Natural killer cell (primary cell): ENCODE data around the gene CNPY3. TPM values are rescaled to one million over a fixed set of nuclear protein-coding genes. Genes with fewer than 3 reads are reported as not detected.

Experiments used
- ATAC-seq, 3 donors: fragments of 150-1000 bp in 2 of 3; fragments of 200-7000 bp in 1 of 3; cut with Tn5 transposase; 1 replicate in 1 of 3; 2 replicates in 2 of 3; pipeline ENCODE4 v1.10.0; 2021; ENCODE audit warnings: mild to moderate bottlenecking in 2 of 3, moderate library complexity in 2 of 3
- DNase-seq, 2 donors: peaks; one replicate each; pipeline versions ENCODE4 v3.0.0 to v3.0.0-alpha.2; 2013 to 2021; ENCODE audit warnings: mixed read lengths in 1 of 2
- H3K27ac ChIP-seq: one replicate; pipeline ENCODE4 v1.5.1; 2013; ENCODE audit warnings: mild to moderate bottlenecking, low read length
- H3K27me3 ChIP-seq: one replicate; pipeline ENCODE4 v1.6.1; 2013; ENCODE audit warnings: low read length; ENCODE audit not compliant: control insufficient read depth, insufficient read depth
- H3K36me3 ChIP-seq: one replicate; pipeline ENCODE4 v1.6.1; 2013; ENCODE audit warnings: low read length; ENCODE audit not compliant: control insufficient read depth, insufficient read depth
- H3K4me1 ChIP-seq: one replicate; pipeline ENCODE4 v1.6.1; 2013; ENCODE audit warnings: low read length; ENCODE audit not compliant: control insufficient read depth, insufficient read depth
- H3K4me3 ChIP-seq: one replicate; pipeline ENCODE4 v1.5.1; 2013; ENCODE audit warnings: low read length
- H3K9me3 ChIP-seq: one replicate; pipeline ENCODE4 v1.6.1; 2013; ENCODE audit warnings: low read length; ENCODE audit not compliant: control insufficient read depth, insufficient read depth
- H3K27ac Mint-ChIP-seq, 2 donors: one replicate each; pipeline ENCODE4 v1.8.0; 2022; ENCODE audit warnings: mild to moderate bottlenecking in 2 of 2, mixed read lengths in 2 of 2, moderate library complexity in 1 of 2
- H3K27me3 Mint-ChIP-seq, 2 donors: one replicate each; pipeline ENCODE4 v1.8.0; 2022; ENCODE audit warnings: low read depth in 2 of 2, mixed read lengths in 2 of 2
- H3K36me3 Mint-ChIP-seq: one replicate; pipeline ENCODE4 v1.8.0; 2022; ENCODE audit warnings: mixed read lengths
- H3K4me1 Mint-ChIP-seq, 2 donors: one replicate each; pipeline ENCODE4 v1.8.0; 2022; ENCODE audit warnings: mixed read lengths in 2 of 2
- H3K4me3 Mint-ChIP-seq: one replicate; pipeline ENCODE4 v1.8.0; 2022; ENCODE audit warnings: mild to moderate bottlenecking, moderate library complexity, mixed read lengths
- H3K9me3 Mint-ChIP-seq, 2 donors: one replicate each; pipeline ENCODE4 v1.8.0; 2022; ENCODE audit warnings: mixed read lengths in 2 of 2
- WGBS: methylation state at CpG from one replicate; pipeline ENCODE4 v1.1.7; 2013; ENCODE audit warnings: missing lambda C conversion rate; ENCODE audit not compliant: insufficient coverage; 5-methylcytosine and 5-hydroxymethylcytosine counted together
- intact Hi-C: fragments of 100-400 bp; cut with micrococcal nuclease; formaldehyde crosslinking; loops from one replicate; pipeline ENCODE4 v1.14.2; 2022
- total RNA-seq, 4 donors: library from RNA; stranded (reverse); fragments of 120-200 nt in 1 of 4; gene quantifications; one replicate each; pipeline versions ENCODE4 v1.2.3 to v1.2.4, GENCODE V29; 2013 to 2022
- TF ChIP-seq, protein P1 (sequence below): fragments of 200-600 bp; IDR thresholded peaks from one replicate; pipeline ENCODE4 v1.8.0; 2022; ENCODE audit warnings: antibody characterized with exemption

CNPY3 gene
- total RNA-seq, 3 donors from 2014 or later (not counting 1 experiment from before 2014, with no cell fraction given), result 52.4 to 71.2 (median 59.8) TPM

DNA sequence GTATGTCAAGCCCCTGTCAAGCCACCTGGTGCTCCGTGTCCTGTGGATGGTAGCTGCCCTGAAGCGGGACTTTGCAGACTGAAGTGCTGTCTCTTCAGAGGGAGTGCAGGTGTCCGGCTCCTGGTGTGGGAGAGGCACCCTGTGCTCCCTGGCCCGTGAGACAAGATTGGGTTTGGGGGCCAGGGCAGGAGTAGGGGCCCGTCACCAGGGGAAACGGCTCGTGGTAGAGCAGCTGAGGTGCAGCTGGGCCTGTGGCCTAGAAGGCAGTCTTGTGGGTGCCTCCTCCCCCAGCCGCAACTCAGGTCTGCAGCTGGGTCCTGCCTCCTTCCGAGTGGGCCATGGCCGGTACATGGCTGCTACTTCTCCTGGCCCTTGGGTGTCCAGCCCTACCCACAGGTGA lies 13.5 kb upstream of the CNPY3 start, which contains the start of gene PTCRA:
Gene PTCRA, plus strand, starts transcription at position 322 of the 400 bp plus-strand sequence. Its CDS starts 17 bp downstream, at position 339.
- TF ChIP-seq, protein P1, sequence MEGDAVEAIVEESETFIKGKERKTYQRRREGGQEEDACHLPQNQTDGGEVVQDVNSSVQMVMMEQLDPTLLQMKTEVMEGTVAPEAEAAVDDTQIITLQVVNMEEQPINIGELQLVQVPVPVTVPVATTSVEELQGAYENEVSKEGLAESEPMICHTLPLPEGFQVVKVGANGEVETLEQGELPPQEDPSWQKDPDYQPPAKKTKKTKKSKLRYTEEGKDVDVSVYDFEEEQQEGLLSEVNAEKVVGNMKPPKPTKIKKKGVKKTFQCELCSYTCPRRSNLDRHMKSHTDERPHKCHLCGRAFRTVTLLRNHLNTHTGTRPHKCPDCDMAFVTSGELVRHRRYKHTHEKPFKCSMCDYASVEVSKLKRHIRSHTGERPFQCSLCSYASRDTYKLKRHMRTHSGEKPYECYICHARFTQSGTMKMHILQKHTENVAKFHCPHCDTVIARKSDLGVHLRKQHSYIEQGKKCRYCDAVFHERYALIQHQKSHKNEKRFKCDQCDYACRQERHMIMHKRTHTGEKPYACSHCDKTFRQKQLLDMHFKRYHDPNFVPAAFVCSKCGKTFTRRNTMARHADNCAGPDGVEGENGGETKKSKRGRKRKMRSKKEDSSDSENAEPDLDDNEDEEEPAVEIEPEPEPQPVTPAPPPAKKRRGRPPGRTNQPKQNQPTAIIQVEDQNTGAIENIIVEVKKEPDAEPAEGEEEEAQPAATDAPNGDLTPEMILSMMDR, result no peak

DNA sequence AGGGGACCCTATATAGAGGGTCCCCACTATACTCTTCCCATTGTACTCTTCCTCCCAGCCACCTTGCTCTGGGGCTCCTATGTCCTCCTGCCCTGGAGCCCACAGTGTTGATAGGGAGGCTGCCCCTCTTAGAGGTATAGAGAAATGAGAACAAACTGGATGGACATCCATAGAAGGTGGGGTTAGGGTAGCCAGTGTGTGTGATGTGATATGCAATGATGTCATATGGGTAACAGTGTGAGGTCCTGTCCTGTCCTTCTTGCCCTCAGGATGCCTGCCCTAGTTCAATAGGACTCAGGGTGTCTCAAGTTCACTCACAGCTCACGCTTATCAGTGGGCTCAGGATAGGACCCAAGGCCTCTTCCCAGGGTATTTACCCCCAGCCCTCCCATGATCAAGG lies 13.0 kb upstream of the CNPY3 start:
- H3K4me1 ChIP-seq, result no peaks in the 10 kb centered on the region
- no peak overlapping the region for H3K4me3 ChIP-seq
- H3K36me3 ChIP-seq, result no peaks in the 10 kb centered on the region
- Mint-ChIP-seq H3K27ac (no peak overlapping the region), H3K9me3 (no peaks in the 10 kb centered on the region), H3K4me3 (no peak overlapping the region), H3K36me3 (no peaks in the 10 kb centered on the region), H3K27me3 (peaks cover 0 to 4% of the 10 kb centered on the region in 2 donors), H3K4me1 (no peaks in the 10 kb centered on the region)
- H3K27ac ChIP-seq, result no peak overlapping the region
- DNase-seq, result no peak
- 73% methylated on average over 1 of the region's 1 CpG for WGBS
- H3K27me3 ChIP-seq, result no peaks in the 10 kb centered on the region
- ATAC-seq, result no peak
- intact Hi-C loops, result no loop called here
- H3K9me3 ChIP-seq, result no peaks in the 10 kb centered on the region
- TF ChIP-seq, protein P1, result no peak

More for the DNA sequence above, 13.5 kb upstream of the CNPY3 start, which contains the start of gene PTCRA:
- no peaks in the 10 kb centered on the region for H3K36me3 Mint-ChIP-seq
- 27% methylated on average over 10 of the region's 10 CpGs for WGBS
- Histone ChIP-seq H3K4me3 (no peak within 1 kb of the TSS), H3K36me3 (no peaks in the 10 kb centered on the region), H3K27ac (no peak within 1 kb of the TSS), H3K4me1 (no peaks in the 10 kb centered on the region), H3K27me3 (no peaks in the 10 kb centered on the region), H3K9me3 (no peaks in the 10 kb centered on the region)
- ATAC-seq, result no peak
- H3K27me3 Mint-ChIP-seq, result peaks cover 0 to 9% of the 10 kb centered on the region in 2 donors
- intact Hi-C loops, result no loop called here
- no peaks in the 10 kb centered on the region for H3K4me1 Mint-ChIP-seq
- no peak for DNase-seq
- no peaks in the 10 kb centered on the region for H3K9me3 Mint-ChIP-seq
- H3K4me3 Mint-ChIP-seq, result no peak within 1 kb of the TSS
- H3K27ac Mint-ChIP-seq, result no peak within 1 kb of the TSS

DNA sequence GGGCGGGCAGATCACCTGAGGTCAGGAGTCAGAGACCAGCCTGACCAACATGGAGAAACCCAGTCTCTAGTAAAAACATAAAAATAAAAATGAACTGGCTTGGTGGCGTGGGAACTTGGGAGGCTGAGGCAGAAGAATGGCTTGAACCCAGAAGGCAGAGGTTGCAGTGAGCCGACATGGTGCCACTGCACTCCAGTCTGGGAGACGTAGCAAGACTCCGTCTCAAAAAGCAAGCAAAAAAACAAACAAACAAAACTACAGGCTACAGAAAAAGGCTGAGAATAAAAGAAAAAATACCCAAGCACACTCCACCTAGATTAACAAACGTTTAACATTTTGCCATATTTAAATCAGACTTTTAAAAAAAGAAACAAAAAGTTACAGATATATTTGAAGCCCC lies 7.5 kb upstream of the CNPY3 start:
- intact Hi-C loops, result no loop called here
- Mint-ChIP-seq H3K4me3 (no peak overlapping the region), H3K9me3 (no peaks in the 10 kb centered on the region), H3K4me1 (no peaks in the 10 kb centered on the region), H3K36me3 (no peaks in the 10 kb centered on the region), H3K27ac (no peak overlapping the region), H3K27me3 (no peaks in the 10 kb centered on the region)
- Histone ChIP-seq H3K27me3 (no peaks in the 10 kb centered on the region), H3K4me1 (no peaks in the 10 kb centered on the region), H3K4me3 (no peak overlapping the region), H3K27ac (no peak overlapping the region), H3K9me3 (no peaks in the 10 kb centered on the region), H3K36me3 (no peaks in the 10 kb centered on the region)
- 85% methylated on average over 6 of the region's 6 CpGs for WGBS
- ATAC-seq (no peak), DNase-seq (no peak)
- TF ChIP-seq, protein P1, result no peak

DNA sequence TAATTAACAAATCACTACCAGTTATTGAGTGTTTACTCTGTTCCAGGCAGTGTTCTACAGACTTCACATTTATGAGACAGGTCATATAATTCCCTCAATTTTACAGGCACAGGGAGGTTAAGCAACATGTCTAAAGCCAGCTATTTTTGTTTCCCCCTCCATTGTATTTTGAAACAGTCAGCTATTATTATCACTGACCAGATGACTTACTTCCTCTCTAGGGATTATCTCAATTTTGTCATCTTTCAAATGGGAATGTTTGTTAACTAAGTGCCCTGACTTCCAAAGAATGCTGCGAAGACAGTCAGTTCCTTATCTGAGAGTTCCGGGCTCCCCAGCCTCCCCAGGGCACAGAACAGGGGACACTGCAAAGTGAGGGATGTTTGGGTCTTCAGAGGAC lies 5.6 kb upstream of the CNPY3 start:
- H3K27me3 ChIP-seq, result no peaks in the 10 kb centered on the region
- H3K27ac Mint-ChIP-seq, result no peak overlapping the region
- no peaks in the 10 kb centered on the region for H3K36me3 ChIP-seq
- intact Hi-C loops, result no loop called here
- DNase-seq (no peak), ATAC-seq (no peak)
- no peak overlapping the region for H3K4me3 Mint-ChIP-seq
- no peak overlapping the region for H3K4me3 ChIP-seq
- H3K27me3 Mint-ChIP-seq, result no peaks in the 10 kb centered on the region
- no peak overlapping the region for H3K27ac ChIP-seq
- no peaks in the 10 kb centered on the region for H3K36me3 Mint-ChIP-seq
- H3K4me1 Mint-ChIP-seq, result peaks cover 5 to 6% of the 10 kb centered on the region in 2 donors
- no peaks in the 10 kb centered on the region for H3K9me3 ChIP-seq
- no peaks in the 10 kb centered on the region for H3K9me3 Mint-ChIP-seq
- 86% methylated on average over 2 of the region's 2 CpGs for WGBS
- TF ChIP-seq, protein P1, result no peak
- H3K4me1 ChIP-seq, result peaks cover 8% of the 10 kb centered on the region
